GM23338 (cell line): ENCODE measurements around the gene CHRNA4.

Source experiments
- EZH2 ChIP-seq: fragments of 200-600 bp; sonication (generic); IDR thresholded peaks from one replicate; pipeline ENCODE4 v1.8.0; 2017; ENCODE audit warnings: antibody characterized with exemption, mild to moderate bottlenecking, low read depth; ENCODE audit not compliant: unreplicated experiment
- EZH2phosphoT487 ChIP-seq: fragments of 200-600 bp; sonication (generic); IDR thresholded peaks from one replicate; pipeline ENCODE4 v1.8.1; 2018; ENCODE audit warnings: antibody characterized with exemption; ENCODE audit not compliant: unreplicated experiment
- POLR2AphosphoS5 ChIP-seq: IDR thresholded peaks from 2 replicates; pipeline ENCODE4 v1.6.1; 2016; ENCODE audit warnings: antibody characterized with exemption, low read depth
- TF ChIP-seq, protein P1 (sequence below), 2 experiments: fragments of 200-600 bp in 1 of 2; sonication (generic) in 1 of 2; conservative IDR thresholded peaks; 2 replicates each; pipeline versions ENCODE4 v1.5.1 to v1.6.1; 2016 to 2017; ENCODE audit warnings: antibody characterized with exemption in 2 of 2, low read depth in 2 of 2, mild to moderate bottlenecking in 2 of 2, moderate library complexity in 1 of 2

DNA sequence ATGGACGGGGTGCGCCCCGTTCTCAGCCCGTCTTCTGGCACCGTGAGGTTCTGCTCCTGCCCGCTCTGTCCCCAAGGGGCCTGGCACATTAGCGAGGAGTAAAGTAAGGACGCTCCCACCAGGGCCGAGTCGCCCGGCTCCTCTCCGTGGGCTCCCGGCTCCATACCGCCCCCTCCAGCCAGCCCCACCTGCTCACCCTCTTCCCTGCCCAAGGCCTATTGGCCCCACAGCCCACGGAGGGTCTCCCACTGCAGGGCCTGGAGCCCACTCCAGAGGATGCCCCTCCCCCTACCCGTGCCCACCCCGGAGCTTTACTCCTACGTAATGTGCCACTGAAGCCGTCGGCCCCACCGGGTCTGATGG lies 47.5 kb upstream of the CHRNA4 start:
- TF ChIP-seq EZH2, result no peak
- TF ChIP-seq POLR2AphosphoS5, result no peak
- TF ChIP-seq, protein P1, sequence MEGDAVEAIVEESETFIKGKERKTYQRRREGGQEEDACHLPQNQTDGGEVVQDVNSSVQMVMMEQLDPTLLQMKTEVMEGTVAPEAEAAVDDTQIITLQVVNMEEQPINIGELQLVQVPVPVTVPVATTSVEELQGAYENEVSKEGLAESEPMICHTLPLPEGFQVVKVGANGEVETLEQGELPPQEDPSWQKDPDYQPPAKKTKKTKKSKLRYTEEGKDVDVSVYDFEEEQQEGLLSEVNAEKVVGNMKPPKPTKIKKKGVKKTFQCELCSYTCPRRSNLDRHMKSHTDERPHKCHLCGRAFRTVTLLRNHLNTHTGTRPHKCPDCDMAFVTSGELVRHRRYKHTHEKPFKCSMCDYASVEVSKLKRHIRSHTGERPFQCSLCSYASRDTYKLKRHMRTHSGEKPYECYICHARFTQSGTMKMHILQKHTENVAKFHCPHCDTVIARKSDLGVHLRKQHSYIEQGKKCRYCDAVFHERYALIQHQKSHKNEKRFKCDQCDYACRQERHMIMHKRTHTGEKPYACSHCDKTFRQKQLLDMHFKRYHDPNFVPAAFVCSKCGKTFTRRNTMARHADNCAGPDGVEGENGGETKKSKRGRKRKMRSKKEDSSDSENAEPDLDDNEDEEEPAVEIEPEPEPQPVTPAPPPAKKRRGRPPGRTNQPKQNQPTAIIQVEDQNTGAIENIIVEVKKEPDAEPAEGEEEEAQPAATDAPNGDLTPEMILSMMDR (conservative IDR thresholded peaks at IDR 0.05; ENCODE audit: low read depth in 2 of 2), result peak in 1 of 2 experiments; percentile 26; a peak in 2 of 4 replicates
- TF ChIP-seq EZH2phosphoT487, result no peak
